ENCODE results near the gene LZTR1.

LZTR1 gene

GRCh38 chr22:20993304-20994127, 11.4 kb downstream of the LZTR1 start:
- WGBS: 96% methylated on average over 29 of the region's 29 CpGs
- Histone ChIP-seq H2BK12ac (ENCODE audit: low read length in 2 of 2) (no peak overlapping the region), H2AFZ (ENCODE audit: low read depth, low read length) (no peak overlapping the region), H3K36me3 (ENCODE audit: control insufficient read depth in 1 of 2, insufficient read depth in 2 of 2, low read depth in 1 of 2, low read length in 2 of 2) (peaks cover 75 to 96% of the 10 kb centered on the region in 2 experiments), H2BK120ac (ENCODE audit: low read depth, low read length) (no peak overlapping the region), H4K91ac (ENCODE audit: low read length) (no peak overlapping the region), H4K8ac (ENCODE audit: low read length) (no peak overlapping the region), H3K4me1 (ENCODE audit: control insufficient read depth, insufficient read depth, low read depth, low read length) (peaks cover 7% of the 10 kb centered on the region), H3K23ac (ENCODE audit: low read length in 2 of 2) (no peak overlapping the region), H3K18ac (ENCODE audit: low read depth in 1 of 2, low read length in 2 of 2) (no peak overlapping the region), H2BK5ac (ENCODE audit: low read depth, low read length, poor library complexity, severe bottlenecking) (no peak overlapping the region), H3K27ac (ENCODE audit: low read length, poor library complexity, severe bottlenecking) (no peak overlapping the region), H3K79me1 (replicated peaks; ENCODE audit: low read length, poor library complexity, severe bottlenecking) (peaks cover 23% of the 10 kb centered on the region), H2AK5ac (ENCODE audit: low read length, severe bottlenecking) (no peak overlapping the region), H3K9ac (ENCODE audit: low read length) (no peak overlapping the region), H3K4ac (ENCODE audit: low read depth in 1 of 2, low read length in 2 of 2) (no peak overlapping the region), H3K4me3 (ENCODE audit: insufficient read depth in 1 of 2, low read depth in 1 of 2, low read length in 2 of 2) (no peak overlapping the region), H3K14ac (ENCODE audit: low read length in 2 of 2) (no peak overlapping the region), H3K27me3 (ENCODE audit: control insufficient read depth in 1 of 2, insufficient read depth in 1 of 2, low read length in 2 of 2) (no peaks in the 10 kb centered on the region), H3K9me3 (ENCODE audit: control insufficient read depth, low read length) (no peaks in the 10 kb centered on the region), H3K4me2 (ENCODE audit: low read length, poor library complexity, severe bottlenecking) (no peak overlapping the region), H2BK15ac (ENCODE audit: low read depth, poor library complexity, severe bottlenecking) (no peak overlapping the region)
- no peak for DNase-seq

DNA sequence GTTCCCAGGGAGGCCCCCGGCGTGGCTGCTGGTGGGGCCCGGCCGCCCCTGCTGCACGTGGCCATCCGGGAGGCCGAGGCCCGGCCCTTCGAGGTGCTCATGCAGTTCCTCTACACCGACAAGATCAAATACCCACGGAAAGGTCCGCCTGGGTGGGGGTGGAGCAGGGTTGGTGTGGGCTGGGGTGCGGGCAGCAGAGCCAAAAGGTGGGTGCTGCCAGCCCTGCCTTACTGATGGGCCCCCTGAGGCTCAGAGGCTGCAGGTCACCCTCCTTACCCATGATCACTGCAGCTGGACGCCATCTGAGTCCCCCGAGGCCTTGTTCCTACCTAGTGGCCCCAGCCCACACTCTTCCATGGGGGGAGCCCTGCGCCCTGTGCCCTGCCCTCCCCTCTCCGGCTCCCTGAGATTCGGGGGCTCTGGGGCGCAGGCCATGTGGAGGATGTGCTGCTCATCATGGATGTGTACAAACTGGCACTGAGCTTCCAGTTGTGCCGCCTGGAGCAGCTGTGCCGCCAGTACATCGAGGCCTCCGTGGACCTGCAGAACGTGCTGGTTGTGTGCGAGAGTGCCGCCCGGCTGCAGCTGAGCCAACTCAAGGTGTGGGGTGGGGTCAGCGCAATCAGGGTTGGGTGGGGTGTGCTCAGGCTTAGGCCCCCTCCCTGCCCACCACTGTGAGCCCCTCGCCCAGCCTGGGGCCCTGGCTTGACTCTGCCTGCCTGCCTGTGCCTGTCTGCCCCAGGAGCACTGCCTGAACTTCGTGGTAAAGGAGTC, 12.2 kb downstream of the LZTR1 start:
- Histone ChIP-seq H2BK120ac (ENCODE audit: low read depth, low read length) (no peak overlapping the region), H3K27ac (ENCODE audit: low read length, poor library complexity, severe bottlenecking) (no peak overlapping the region), H2AFZ (ENCODE audit: low read depth, low read length) (no peak overlapping the region), H4K8ac (ENCODE audit: low read length) (no peak overlapping the region), H2BK12ac (ENCODE audit: low read length in 2 of 2) (no peak overlapping the region), H3K4me3 (ENCODE audit: insufficient read depth in 1 of 2, low read depth in 1 of 2, low read length in 2 of 2) (peak overlapping the region in 1 of 2 experiments; percentile 19), H3K4ac (ENCODE audit: low read depth in 1 of 2, low read length in 2 of 2) (no peak overlapping the region), H2BK5ac (ENCODE audit: low read depth, low read length, poor library complexity, severe bottlenecking) (no peak overlapping the region), H3K14ac (ENCODE audit: low read length in 2 of 2) (no peak overlapping the region), H3K27me3 (ENCODE audit: control insufficient read depth in 1 of 2, insufficient read depth in 1 of 2, low read length in 2 of 2) (no peaks in the 10 kb centered on the region), H3K4me1 (ENCODE audit: control insufficient read depth, insufficient read depth, low read depth, low read length) (peaks cover 9% of the 10 kb centered on the region), H3K9ac (ENCODE audit: low read length) (no peak overlapping the region), H3K4me2 (ENCODE audit: low read length, poor library complexity, severe bottlenecking) (no peak overlapping the region), H3K18ac (ENCODE audit: low read depth in 1 of 2, low read length in 2 of 2) (no peak overlapping the region), H2BK15ac (ENCODE audit: low read depth, poor library complexity, severe bottlenecking) (no peak overlapping the region), H4K91ac (ENCODE audit: low read length) (no peak overlapping the region), H2AK5ac (ENCODE audit: low read length, severe bottlenecking) (no peak overlapping the region), H3K36me3 (ENCODE audit: control insufficient read depth in 1 of 2, insufficient read depth in 2 of 2, low read depth in 1 of 2, low read length in 2 of 2) (peaks cover 79 to 96% of the 10 kb centered on the region in 2 experiments), H3K9me3 (ENCODE audit: control insufficient read depth, low read length) (no peaks in the 10 kb centered on the region), H3K79me1 (replicated peaks; ENCODE audit: low read length, poor library complexity, severe bottlenecking) (peaks cover 21% of the 10 kb centered on the region), H3K23ac (ENCODE audit: low read length in 2 of 2) (no peak overlapping the region)
- DNase-seq: no peak
- WGBS: 94% methylated on average over 22 of the region's 30 CpGs

DNA sequence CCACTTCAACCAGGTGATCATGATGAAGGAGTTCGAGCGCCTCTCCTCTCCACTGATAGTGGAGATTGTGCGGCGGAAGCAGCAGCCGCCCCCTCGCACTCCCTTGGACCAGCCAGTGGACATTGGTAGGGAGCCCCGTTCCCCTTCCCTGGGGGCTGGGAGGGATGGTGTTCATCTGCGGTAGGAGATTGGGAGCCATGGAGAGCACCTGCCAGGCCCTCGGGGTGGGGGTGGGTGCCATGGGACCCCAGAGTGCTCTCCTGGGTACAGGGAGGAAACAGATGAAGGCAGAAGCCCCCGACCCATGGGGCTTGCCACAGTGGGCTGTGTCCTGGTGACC, 12.8 kb downstream of the LZTR1 start:
- H2AFZ ChIP-seq (ENCODE audit: low read depth, low read length): no peak overlapping the region
- H2BK5ac ChIP-seq (ENCODE audit: low read depth, low read length, poor library complexity, severe bottlenecking): no peak overlapping the region
- H2BK120ac ChIP-seq (ENCODE audit: low read depth, low read length): no peak overlapping the region
- H3K79me1 ChIP-seq (replicated peaks; ENCODE audit: low read length, poor library complexity, severe bottlenecking): peaks cover 25% of the 10 kb centered on the region
- H2AK5ac ChIP-seq (ENCODE audit: low read length, severe bottlenecking): no peak overlapping the region
- H3K27ac ChIP-seq (ENCODE audit: low read length, poor library complexity, severe bottlenecking): no peak overlapping the region
- H3K4me2 ChIP-seq (ENCODE audit: low read length, poor library complexity, severe bottlenecking): no peak overlapping the region
- WGBS: 98% methylated on average over 10 of the region's 10 CpGs
- no peak overlapping the region for H3K9ac ChIP-seq (ENCODE audit: low read length)
- no peak overlapping the region for H4K8ac ChIP-seq (ENCODE audit: low read length)
- no peak overlapping the region for H3K14ac ChIP-seq (ENCODE audit: low read length in 2 of 2)
- H4K91ac ChIP-seq (ENCODE audit: low read length): no peak overlapping the region
- no peaks in the 10 kb centered on the region for H3K9me3 ChIP-seq (ENCODE audit: control insufficient read depth, low read length)
- peak overlapping the region in 1 of 2 experiments; percentile 19 for H3K4me3 ChIP-seq (ENCODE audit: insufficient read depth in 1 of 2, low read depth in 1 of 2, low read length in 2 of 2)
- H2BK12ac ChIP-seq (ENCODE audit: low read length in 2 of 2): no peak overlapping the region
- no peak overlapping the region for H2BK15ac ChIP-seq (ENCODE audit: low read depth, poor library complexity, severe bottlenecking)
- H3K4me1 ChIP-seq (ENCODE audit: control insufficient read depth, insufficient read depth, low read depth, low read length): peaks cover 9% of the 10 kb centered on the region
- H3K18ac ChIP-seq (ENCODE audit: low read depth in 1 of 2, low read length in 2 of 2): no peak overlapping the region
- no peak overlapping the region for H3K4ac ChIP-seq (ENCODE audit: low read depth in 1 of 2, low read length in 2 of 2)
- no peaks in the 10 kb centered on the region for H3K27me3 ChIP-seq (ENCODE audit: control insufficient read depth in 1 of 2, insufficient read depth in 1 of 2, low read length in 2 of 2)
- H3K23ac ChIP-seq (ENCODE audit: low read length in 2 of 2): no peak overlapping the region
- no peak for DNase-seq
- peaks cover 85 to 98% of the 10 kb centered on the region in 2 experiments for H3K36me3 ChIP-seq (ENCODE audit: control insufficient read depth in 1 of 2, insufficient read depth in 2 of 2, low read depth in 1 of 2, low read length in 2 of 2)

GRCh38 chr22:20995329-20996030, 13.4 kb downstream of the LZTR1 start:
- Histone ChIP-seq H3K9ac (ENCODE audit: low read length) (no peak overlapping the region), H3K4me3 (ENCODE audit: insufficient read depth in 1 of 2, low read depth in 1 of 2, low read length in 2 of 2) (no peak overlapping the region), H4K8ac (ENCODE audit: low read length) (no peak overlapping the region), H3K4me1 (ENCODE audit: control insufficient read depth, insufficient read depth, low read depth, low read length) (peaks cover 15% of the 10 kb centered on the region), H3K18ac (ENCODE audit: low read depth in 1 of 2, low read length in 2 of 2) (no peak overlapping the region), H2BK15ac (ENCODE audit: low read depth, poor library complexity, severe bottlenecking) (no peak overlapping the region), H3K4me2 (ENCODE audit: low read length, poor library complexity, severe bottlenecking) (no peak overlapping the region), H3K27me3 (ENCODE audit: control insufficient read depth in 1 of 2, insufficient read depth in 1 of 2, low read length in 2 of 2) (no peaks in the 10 kb centered on the region), H3K14ac (ENCODE audit: low read length in 2 of 2) (no peak overlapping the region), H2BK120ac (ENCODE audit: low read depth, low read length) (no peak overlapping the region), H3K4ac (ENCODE audit: low read depth in 1 of 2, low read length in 2 of 2) (no peak overlapping the region), H3K36me3 (ENCODE audit: control insufficient read depth in 1 of 2, insufficient read depth in 2 of 2, low read depth in 1 of 2, low read length in 2 of 2) (peaks cover 86 to 100% of the 10 kb centered on the region in 2 experiments), H2BK5ac (ENCODE audit: low read depth, low read length, poor library complexity, severe bottlenecking) (no peak overlapping the region), H3K27ac (ENCODE audit: low read length, poor library complexity, severe bottlenecking) (no peak overlapping the region), H2AK5ac (ENCODE audit: low read length, severe bottlenecking) (no peak overlapping the region), H3K23ac (ENCODE audit: low read length in 2 of 2) (no peak overlapping the region), H3K79me1 (replicated peaks; ENCODE audit: low read length, poor library complexity, severe bottlenecking) (peaks cover 29% of the 10 kb centered on the region), H2AFZ (ENCODE audit: low read depth, low read length) (no peak overlapping the region), H3K9me3 (ENCODE audit: control insufficient read depth, low read length) (no peaks in the 10 kb centered on the region), H2BK12ac (ENCODE audit: low read length in 2 of 2) (no peak overlapping the region), H4K91ac (ENCODE audit: low read length) (no peak overlapping the region)
- no peak for DNase-seq
- WGBS: 92% methylated on average over 23 of the region's 23 CpGs
